Esophagus squamous epithelium (tissue), 4 donors: ENCODE measurements around the gene PGAP2.

Experiments
- CTCF ChIP-seq, 6 experiments: fragments of 450-650 bp in 4 of 6; fragments of 200-600 bp in 2 of 6; sonication (generic) in 2 of 6; IDR thresholded peaks; one replicate each; pipeline ENCODE4 v1.5.1; 2016 to 2019; ENCODE audit warnings: antibody characterized with exemption in 6 of 6, mild to moderate bottlenecking in 4 of 6, moderate library complexity in 4 of 6
- POLR2A ChIP-seq, 4 donors: fragments of 450-650 bp; IDR thresholded peaks; one replicate each; pipeline ENCODE4 v1.6.1; 2017; ENCODE audit warnings: antibody characterized with exemption in 4 of 4, mild to moderate bottlenecking in 4 of 4, moderate library complexity in 3 of 4

GRCh38 chr11:3856856-3857553, 48.6 kb downstream of the PGAP2 start:
- peak in 1 of 6 experiments; percentile 7 for TF ChIP-seq CTCF (IDR thresholded peaks at IDR 0.05)
- TF ChIP-seq POLR2A (IDR thresholded peaks at IDR 0.05): no peak
